Measurements from ENCODE around the gene KRTAP10-1.
"Not testable (repeated sequence)": the region's sequence is repeated elsewhere in the genome, so short reads cannot be mapped to it uniquely, and the experiment has no call there.

The KRTAP10-1 gene

GRCh38 chr21:44555200-44555875 lies 15.3 kb upstream of the KRTAP10-1 start:
- no peaks in the 10 kb centered on the region for H3K36me3 ChIP-seq (ENCODE audit: control insufficient read depth in 1 of 2, insufficient read depth in 2 of 2, low read length in 2 of 2)
- H3K4me3 ChIP-seq (ENCODE audit: low read depth in 1 of 2, low read length in 2 of 2), result no peak overlapping the region
- no peaks in the 10 kb centered on the region for H3K4me1 ChIP-seq (ENCODE audit: control insufficient read depth in 1 of 2, insufficient read depth in 2 of 2, low read length in 2 of 2)
- no peaks in the 10 kb centered on the region for H3K27me3 ChIP-seq (ENCODE audit: low read depth, low read length)
- no peak overlapping the region for H3K27ac ChIP-seq (ENCODE audit: low read length)
- H3K9me3 ChIP-seq (ENCODE audit: control insufficient read depth in 1 of 2, low read length in 2 of 2), result peaks cover 0 to 4% of the 10 kb centered on the region in 2 donors

GRCh38 chr21:44552681-44553080 lies 12.7 kb upstream of the KRTAP10-1 start:
- H3K4me3 ChIP-seq (ENCODE audit: low read depth in 1 of 2, low read length in 2 of 2), result no peak overlapping the region
- no peak overlapping the region for H3K27ac ChIP-seq (ENCODE audit: low read length)
- H3K4me1 ChIP-seq (ENCODE audit: control insufficient read depth in 1 of 2, insufficient read depth in 2 of 2, low read length in 2 of 2), result peaks cover 4 to 7% of the 10 kb centered on the region in 2 donors
- no peaks in the 10 kb centered on the region for H3K27me3 ChIP-seq (ENCODE audit: low read depth, low read length)
- H3K9me3 ChIP-seq (ENCODE audit: control insufficient read depth in 1 of 2, low read length in 2 of 2), result peaks cover 0 to 4% of the 10 kb centered on the region in 2 donors
- H3K36me3 ChIP-seq (ENCODE audit: control insufficient read depth in 1 of 2, insufficient read depth in 2 of 2, low read length in 2 of 2), result no peaks in the 10 kb centered on the region

- Histone ChIP-seq H3K4me3 (ENCODE audit: low read depth in 1 of 2, low read length in 2 of 2) (no peak overlapping the region), H3K4me1 (ENCODE audit: control insufficient read depth in 1 of 2, insufficient read depth in 2 of 2, low read length in 2 of 2) (peaks cover 4 to 7% of the 10 kb centered on the region in 2 donors), H3K27me3 (ENCODE audit: low read depth, low read length) (no peaks in the 10 kb centered on the region), H3K9me3 (ENCODE audit: control insufficient read depth in 1 of 2, low read length in 2 of 2) (peaks cover 0 to 4% of the 10 kb centered on the region in 2 donors), H3K27ac (ENCODE audit: low read length) (no peak overlapping the region), H3K36me3 (ENCODE audit: control insufficient read depth in 1 of 2, insufficient read depth in 2 of 2, low read length in 2 of 2) (no peaks in the 10 kb centered on the region)
These were observed 12.1 kb upstream of the KRTAP10-1 start for GRCh38 chr21:44552136-44552535.

- H3K4me1 ChIP-seq (ENCODE audit: control insufficient read depth in 1 of 2, insufficient read depth in 2 of 2, low read length in 2 of 2), result peaks cover 4 to 7% of the 10 kb centered on the region in 2 donors
- H3K4me3 ChIP-seq (ENCODE audit: low read depth in 1 of 2, low read length in 2 of 2), result no peak within 1 kb of the TSS
- H3K27ac ChIP-seq (ENCODE audit: low read length), result no peak within 1 kb of the TSS
- no peaks in the 10 kb centered on the region for H3K27me3 ChIP-seq (ENCODE audit: low read depth, low read length)
- H3K9me3 ChIP-seq (ENCODE audit: control insufficient read depth in 1 of 2, low read length in 2 of 2), result peaks cover 3 to 9% of the 10 kb centered on the region in 2 donors
- no peaks in the 10 kb centered on the region for H3K36me3 ChIP-seq (ENCODE audit: control insufficient read depth in 1 of 2, insufficient read depth in 2 of 2, low read length in 2 of 2)
These were observed 11.5 kb upstream of the KRTAP10-1 start, which contains the start of gene KRTAP10-2 for GRCh38 chr21:44551340-44551961. Gene KRTAP10-2 (minus strand): TSS chr21:44551505. CDS start chr21:44551458, 47 bp downstream.

- Histone ChIP-seq H3K4me1 (ENCODE audit: control insufficient read depth in 1 of 2, insufficient read depth in 2 of 2, low read length in 2 of 2) (peaks cover 4 to 7% of the 10 kb centered on the region in 2 donors), H3K27me3 (ENCODE audit: low read depth, low read length) (no peaks in the 10 kb centered on the region), H3K27ac (ENCODE audit: low read length) (no peak overlapping the region), H3K9me3 (ENCODE audit: control insufficient read depth in 1 of 2, low read length in 2 of 2) (peaks cover 3 to 9% of the 10 kb centered on the region in 2 donors), H3K4me3 (ENCODE audit: low read depth in 1 of 2, low read length in 2 of 2) (no peak overlapping the region), H3K36me3 (ENCODE audit: control insufficient read depth in 1 of 2, insufficient read depth in 2 of 2, low read length in 2 of 2) (no peaks in the 10 kb centered on the region)
These were observed 10.8 kb upstream of the KRTAP10-1 start for GRCh38 chr21:44550807-44551206.

GRCh38 chr21:44550285-44550684 lies 10.3 kb upstream of the KRTAP10-1 start:
- not testable (repeated sequence) for H3K27me3 ChIP-seq (ENCODE audit: low read depth, low read length); H3K27ac ChIP-seq (ENCODE audit: low read length); H3K4me3 ChIP-seq (ENCODE audit: low read depth in 1 of 2, low read length in 2 of 2); H3K4me1 ChIP-seq (ENCODE audit: control insufficient read depth in 1 of 2, insufficient read depth in 2 of 2, low read length in 2 of 2); H3K9me3 ChIP-seq (ENCODE audit: control insufficient read depth in 1 of 2, low read length in 2 of 2); H3K36me3 ChIP-seq (ENCODE audit: control insufficient read depth in 1 of 2, insufficient read depth in 2 of 2, low read length in 2 of 2)

- H3K4me3 ChIP-seq (ENCODE audit: low read depth in 1 of 2, low read length in 2 of 2), result no peak overlapping the region
- peaks cover 3 to 9% of the 10 kb centered on the region in 2 donors for H3K9me3 ChIP-seq (ENCODE audit: control insufficient read depth in 1 of 2, low read length in 2 of 2)
- H3K36me3 ChIP-seq (ENCODE audit: control insufficient read depth in 1 of 2, insufficient read depth in 2 of 2, low read length in 2 of 2), result no peaks in the 10 kb centered on the region
- H3K4me1 ChIP-seq (ENCODE audit: control insufficient read depth in 1 of 2, insufficient read depth in 2 of 2, low read length in 2 of 2), result peaks cover 4 to 7% of the 10 kb centered on the region in 2 donors
- no peak overlapping the region for H3K27ac ChIP-seq (ENCODE audit: low read length)
- no peaks in the 10 kb centered on the region for H3K27me3 ChIP-seq (ENCODE audit: low read depth, low read length)
These were observed 9.7 kb upstream of the KRTAP10-1 start for GRCh38 chr21:44549525-44550211.

- H3K4me3 ChIP-seq (ENCODE audit: low read depth in 1 of 2, low read length in 2 of 2), result no peak overlapping the region
- H3K27me3 ChIP-seq (ENCODE audit: low read depth, low read length), result no peaks in the 10 kb centered on the region
- no peaks in the 10 kb centered on the region for H3K36me3 ChIP-seq (ENCODE audit: control insufficient read depth in 1 of 2, insufficient read depth in 2 of 2, low read length in 2 of 2)
These were observed 8.9 kb upstream of the KRTAP10-1 start for GRCh38 chr21:44548922-44549321.

GRCh38 chr21:44548381-44548780 lies 8.4 kb upstream of the KRTAP10-1 start:
- no peak overlapping the region for H3K4me3 ChIP-seq (ENCODE audit: low read depth in 1 of 2, low read length in 2 of 2)

More at GRCh38 chr21:44548922-44549321, 8.9 kb upstream of the KRTAP10-1 start:
- Histone ChIP-seq H3K4me1 (ENCODE audit: control insufficient read depth in 1 of 2, insufficient read depth in 2 of 2, low read length in 2 of 2) (peaks cover 4 to 7% of the 10 kb centered on the region in 2 donors), H3K27ac (ENCODE audit: low read length) (no peak overlapping the region), H3K9me3 (ENCODE audit: control insufficient read depth in 1 of 2, low read length in 2 of 2) (peaks cover 3 to 5% of the 10 kb centered on the region in 2 donors)

GRCh38 chr21:44547656-44548331 lies 7.8 kb upstream of the KRTAP10-1 start:
- peaks cover 4 to 7% of the 10 kb centered on the region in 2 donors for H3K4me1 ChIP-seq (ENCODE audit: control insufficient read depth in 1 of 2, insufficient read depth in 2 of 2, low read length in 2 of 2)
- no peak overlapping the region for H3K27ac ChIP-seq (ENCODE audit: low read length)
- H3K36me3 ChIP-seq (ENCODE audit: control insufficient read depth in 1 of 2, insufficient read depth in 2 of 2, low read length in 2 of 2), result no peaks in the 10 kb centered on the region
- H3K9me3 ChIP-seq (ENCODE audit: control insufficient read depth in 1 of 2, low read length in 2 of 2), result peaks cover 5 to 6% of the 10 kb centered on the region in 2 donors
- H3K4me3 ChIP-seq (ENCODE audit: low read depth in 1 of 2, low read length in 2 of 2), result no peak overlapping the region
- no peaks in the 10 kb centered on the region for H3K27me3 ChIP-seq (ENCODE audit: low read depth, low read length)

More at GRCh38 chr21:44548381-44548780, 8.4 kb upstream of the KRTAP10-1 start:
- Histone ChIP-seq H3K36me3 (ENCODE audit: control insufficient read depth in 1 of 2, insufficient read depth in 2 of 2, low read length in 2 of 2) (no peaks in the 10 kb centered on the region), H3K27ac (ENCODE audit: low read length) (no peak overlapping the region), H3K27me3 (ENCODE audit: low read depth, low read length) (no peaks in the 10 kb centered on the region), H3K9me3 (ENCODE audit: control insufficient read depth in 1 of 2, low read length in 2 of 2) (peaks cover 3 to 5% of the 10 kb centered on the region in 2 donors), H3K4me1 (ENCODE audit: control insufficient read depth in 1 of 2, insufficient read depth in 2 of 2, low read length in 2 of 2) (peaks cover 4 to 7% of the 10 kb centered on the region in 2 donors)

- Histone ChIP-seq H3K36me3 (ENCODE audit: control insufficient read depth in 1 of 2, insufficient read depth in 2 of 2, low read length in 2 of 2) (no peaks in the 10 kb centered on the region), H3K27ac (ENCODE audit: low read length) (no peak overlapping the region), H3K4me1 (ENCODE audit: control insufficient read depth in 1 of 2, insufficient read depth in 2 of 2, low read length in 2 of 2) (peaks cover 4 to 7% of the 10 kb centered on the region in 2 donors), H3K9me3 (ENCODE audit: control insufficient read depth in 1 of 2, low read length in 2 of 2) (peaks cover 5 to 7% of the 10 kb centered on the region in 2 donors), H3K4me3 (ENCODE audit: low read depth in 1 of 2, low read length in 2 of 2) (no peak overlapping the region), H3K27me3 (ENCODE audit: low read depth, low read length) (no peaks in the 10 kb centered on the region)
These were observed 4.6 kb upstream of the KRTAP10-1 start for GRCh38 chr21:44544566-44544965.

Data from muscle layer of duodenum (tissue), 2 donors.